ENCODE data around the gene RTN4IP1. TPM values are rescaled to one million over a fixed set of nuclear protein-coding genes. Genes with fewer than 3 reads are reported as not detected.

The RTN4IP1 gene
- total RNA-seq, result 6.9 and 12.1 TPM in 2 replicates

DNA sequence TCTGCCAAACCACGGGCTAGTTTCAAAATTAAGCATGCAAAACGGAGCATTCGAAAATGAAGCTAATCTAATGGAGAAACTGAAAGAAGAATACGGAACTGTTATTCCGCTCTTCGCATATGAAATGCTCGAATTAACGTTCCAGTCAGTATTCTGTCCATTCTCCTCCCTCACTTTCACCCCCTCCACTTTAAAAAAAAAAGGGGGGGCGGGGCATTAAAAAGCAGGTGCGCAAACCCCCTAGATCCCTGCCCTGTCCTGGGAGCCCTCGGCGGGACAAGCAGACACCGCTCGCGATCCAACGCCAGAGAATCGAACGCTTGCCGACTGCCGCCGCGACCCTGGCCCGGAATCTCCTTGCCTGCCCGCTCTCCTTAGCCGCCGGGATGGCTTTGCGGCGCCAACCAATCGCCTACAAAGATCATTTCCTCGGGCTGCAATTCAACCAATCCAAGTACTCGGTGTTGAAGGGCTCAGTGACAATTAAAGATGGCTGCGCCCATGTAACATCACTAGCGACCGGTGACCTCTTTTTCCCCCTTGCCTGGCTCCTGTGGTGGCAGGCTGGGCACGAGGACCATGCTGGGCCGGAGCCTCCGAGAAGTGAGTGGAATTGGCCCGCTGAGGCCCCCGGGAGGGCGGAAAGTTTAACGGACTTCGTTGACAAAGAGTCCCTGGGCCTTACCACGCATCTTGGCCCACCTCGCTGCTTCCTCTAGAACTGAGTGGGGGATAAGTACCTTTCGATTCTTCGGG lies at the start of gene RTN4IP1, which contains the start of gene QRSL1:
TSS of gene RTN4IP1 (minus strand) at position 396 of the 756 bp plus-strand sequence. CDS start 477 bp downstream, outside the sequence.
TSS of gene QRSL1 (plus strand) at position 476 of the 756 bp plus-strand sequence. CDS start at position 580, 104 bp downstream.
- peak within 1 kb of the TSS; percentile 99 for H3K4me3 ChIP-seq (ENCODE audit: low read depth, low read length)
- peak; percentile 67 for DNase-seq (ENCODE audit: low read depth)
- no peak for TF ChIP-seq CTCF (conservative IDR thresholded peaks at IDR 0.05; ENCODE audit: low read depth, low read length)

DNA sequence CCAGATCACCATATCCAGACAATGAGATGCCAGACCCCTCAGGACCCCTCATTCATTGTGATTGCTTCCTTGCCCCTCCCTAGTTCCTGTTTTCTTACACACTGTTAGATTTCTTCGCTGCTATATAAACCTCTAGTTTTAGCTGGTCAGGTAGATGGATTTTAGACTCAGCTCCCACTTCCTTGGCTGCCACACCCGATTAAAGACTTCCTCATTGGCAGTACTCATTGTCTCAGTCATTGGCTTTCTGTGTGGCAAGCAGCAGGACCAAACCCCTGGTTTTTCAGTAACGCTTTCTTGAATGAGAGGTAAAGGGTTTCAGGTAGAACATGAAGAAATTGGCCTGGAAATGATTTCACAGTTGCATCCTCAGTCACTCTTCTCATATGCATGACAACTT lies 48.0 kb upstream of the RTN4IP1 start:
- no peak overlapping the region for H3K4me3 ChIP-seq (ENCODE audit: low read depth, low read length)
- TF ChIP-seq CTCF (conservative IDR thresholded peaks at IDR 0.05; ENCODE audit: low read depth, low read length), result no peak
- no peak for DNase-seq (ENCODE audit: low read depth)

DNA sequence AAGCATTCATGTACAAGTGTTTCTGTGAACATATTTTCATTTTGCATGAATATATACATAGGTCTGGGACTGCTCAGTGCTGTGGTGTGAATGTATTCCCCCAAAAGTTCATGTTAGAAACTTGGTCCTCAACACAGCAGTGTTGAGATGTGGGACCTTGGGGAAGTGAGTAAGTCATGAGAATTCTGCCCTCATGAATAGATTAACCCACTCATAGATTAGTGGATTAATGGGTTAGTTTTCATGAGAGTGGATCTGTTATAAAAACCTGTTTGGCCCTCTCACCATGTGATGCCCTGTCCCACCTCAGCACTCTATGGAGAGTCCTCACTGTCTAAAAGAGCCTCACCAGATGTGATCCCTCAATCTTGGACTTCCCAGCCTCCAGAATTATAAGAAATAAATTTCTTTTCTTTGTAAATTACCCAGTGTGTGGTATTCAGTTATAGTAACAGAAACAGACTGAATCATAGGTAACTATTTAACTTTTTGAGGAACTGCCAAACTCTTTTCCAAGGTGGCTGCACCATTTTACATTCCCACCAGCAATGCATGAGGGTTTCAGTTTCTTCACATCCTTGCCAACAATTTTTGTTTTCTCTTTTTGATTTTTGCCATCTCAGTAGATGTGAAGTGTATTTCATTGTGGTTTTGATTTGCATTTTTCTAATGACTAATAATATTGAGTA lies 45.4 kb upstream of the RTN4IP1 start:
- no peak for DNase-seq (ENCODE audit: low read depth)
- H3K4me3 ChIP-seq (ENCODE audit: low read depth, low read length), result no peak overlapping the region
- no peak for TF ChIP-seq CTCF (conservative IDR thresholded peaks at IDR 0.05; ENCODE audit: low read depth, low read length)

- no peak overlapping the region for H3K4me3 ChIP-seq (ENCODE audit: low read depth, low read length)
- no peak for TF ChIP-seq CTCF (conservative IDR thresholded peaks at IDR 0.05; ENCODE audit: low read depth, low read length)
- no peak for DNase-seq (ENCODE audit: low read depth)
Observed at GRCh38 chr6:106671651-106672050, 42.4 kb upstream of the RTN4IP1 start.

DNA sequence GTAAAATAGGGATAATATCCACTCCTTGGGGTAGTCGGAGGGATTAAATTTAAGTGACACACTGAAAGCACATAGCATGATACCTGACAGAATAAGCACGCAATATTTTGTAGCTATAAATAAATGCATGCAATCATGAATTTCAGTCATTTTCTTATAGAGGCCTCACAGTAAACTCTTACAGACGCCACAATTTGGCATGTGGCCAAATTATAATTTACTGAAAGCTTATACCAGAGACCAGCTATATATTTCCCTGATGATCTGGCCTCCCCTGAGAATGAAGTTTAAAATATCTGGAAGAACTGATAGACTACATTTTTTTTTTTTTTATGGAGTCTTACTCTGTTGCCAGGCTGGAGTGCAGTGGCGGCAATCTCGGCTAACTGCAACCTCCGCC lies 40.9 kb upstream of the RTN4IP1 start:
- TF ChIP-seq CTCF (conservative IDR thresholded peaks at IDR 0.05; ENCODE audit: low read depth, low read length), result no peak
- DNase-seq (ENCODE audit: low read depth), result no peak

GRCh38 chr6:106667022-106667402 lies 37.7 kb upstream of the RTN4IP1 start:
- H3K4me3 ChIP-seq (ENCODE audit: low read depth, low read length), result no peak overlapping the region
- TF ChIP-seq CTCF (conservative IDR thresholded peaks at IDR 0.05; ENCODE audit: low read depth, low read length), result no peak
- no peak for DNase-seq (ENCODE audit: low read depth)

More for the DNA sequence above, 40.9 kb upstream of the RTN4IP1 start:
- H3K4me3 ChIP-seq (ENCODE audit: low read depth, low read length), result no peak overlapping the region

Data from epithelial cell of proximal tubule (primary cell).